GM18499 (cell line): Measurements from ENCODE around the gene METTL21C.

Experiments used
- ATAC-seq: cut with Tn5 transposase; IDR thresholded peaks from one replicate; pipeline ENCODE4 v1.9.1; 2021; ENCODE audit warnings: moderate number of reproducible peaks; ENCODE audit not compliant: insufficient read depth, unreplicated experiment

METTL21C gene

GRCh38 chr13:102698649-102698980 is 3.8 kb upstream of the METTL21C start:
- no peak for ATAC-seq

- ATAC-seq: no peak
Observed at GRCh38 chr13:102697929-102698648, 3.2 kb upstream of the METTL21C start.

GRCh38 chr13:102697264-102697663 is 2.4 kb upstream of the METTL21C start:
- no peak for ATAC-seq

GRCh38 chr13:102696465-102696864 is 1.6 kb upstream of the METTL21C start:
- no peak for ATAC-seq

- ATAC-seq: no peak
Observed at GRCh38 chr13:102693776-102694175, 1.1 kb downstream of the METTL21C start.

- ATAC-seq: no peak
Observed at GRCh38 chr13:102693250-102693649, 1.6 kb downstream of the METTL21C start.

- no peak for ATAC-seq
Observed at GRCh38 chr13:102692491-102692826, 2.4 kb downstream of the METTL21C start.

- ATAC-seq: no peak
Observed at GRCh38 chr13:102690883-102691282, 4.0 kb downstream of the METTL21C start.

- ATAC-seq: no peak
Observed at GRCh38 chr13:102688306-102688973, 6.4 kb downstream of the METTL21C start.

GRCh38 chr13:102687520-102687919 is 7.3 kb downstream of the METTL21C start:
- ATAC-seq: no peak

GRCh38 chr13:102686024-102686423 is 8.8 kb downstream of the METTL21C start:
- ATAC-seq: no peak

- ATAC-seq: no peak
Observed at GRCh38 chr13:102683637-102684036, 11.2 kb downstream of the METTL21C start.

- peak; percentile 37 for ATAC-seq
Observed at GRCh38 chr13:102682727-102683126, 12.1 kb downstream of the METTL21C start.

GRCh38 chr13:102682211-102682610 is 12.6 kb downstream of the METTL21C start:
- no peak for ATAC-seq

- no peak for ATAC-seq
Observed at GRCh38 chr13:102680842-102681740, 13.8 kb downstream of the METTL21C start.

GRCh38 chr13:102680133-102680717 is 14.6 kb downstream of the METTL21C start:
- ATAC-seq: no peak

- ATAC-seq: no peak
Observed at GRCh38 chr13:102679449-102680132, 15.3 kb downstream of the METTL21C start.

GRCh38 chr13:102678339-102679107 is 16.3 kb downstream of the METTL21C start:
- no peak for ATAC-seq

GRCh38 chr13:102677122-102677521 is 17.7 kb downstream of the METTL21C start:
- ATAC-seq: no peak
